Stimulated activated CD8-positive, alpha-beta memory T cell treated with anti-CD3 and anti-CD28 coated beads, Interleukin-7, amount 100 ng/mL, for 24 hours (primary cell): ENCODE results near the gene KANK3.
"Not testable (repeated sequence)": the region's sequence is repeated elsewhere in the genome, so short reads cannot be mapped to it uniquely, and the experiment has no call there.

Source experiments
- DNase-seq: peaks from one replicate; pipeline ENCODE4 v3.0.0-alpha.2; 2020; ENCODE audit warnings: low read depth

The KANK3 gene

GRCh38 chr19:8316351-8317125 is 26.5 kb downstream of the KANK3 start:
- no peak for DNase-seq

DNA sequence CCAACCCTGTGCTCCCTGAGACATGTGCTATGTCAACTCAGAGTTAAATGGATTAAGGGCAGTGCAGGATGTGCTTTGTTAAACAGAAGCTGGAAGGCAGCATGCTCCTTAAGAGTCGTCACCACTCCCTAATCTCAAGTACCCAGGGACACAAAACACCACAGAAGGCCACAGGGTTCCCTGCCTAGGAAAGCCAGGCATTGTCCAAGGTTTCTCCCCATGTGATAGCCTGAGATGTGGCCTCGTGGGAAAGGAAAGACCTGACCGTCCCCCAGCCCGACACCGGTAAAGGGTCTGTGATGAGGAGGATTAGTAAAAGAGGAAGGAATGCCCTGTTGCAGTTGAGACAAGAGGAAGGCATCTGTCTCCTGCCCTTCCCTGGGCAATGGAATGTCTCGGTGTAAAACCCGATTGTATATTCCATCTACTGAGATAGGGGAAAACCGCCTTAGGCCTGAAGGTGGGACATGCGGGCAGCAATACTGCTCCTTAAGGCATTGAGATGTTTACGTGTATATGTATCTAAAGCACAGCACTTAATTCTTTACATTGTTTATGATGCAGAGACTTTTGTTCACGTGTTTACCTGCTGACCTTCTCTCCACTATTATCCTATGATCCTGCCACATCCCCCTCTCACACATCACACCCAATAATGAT is 28.0 kb downstream of the KANK3 start:
- DNase-seq, result not testable (repeated sequence)

DNA sequence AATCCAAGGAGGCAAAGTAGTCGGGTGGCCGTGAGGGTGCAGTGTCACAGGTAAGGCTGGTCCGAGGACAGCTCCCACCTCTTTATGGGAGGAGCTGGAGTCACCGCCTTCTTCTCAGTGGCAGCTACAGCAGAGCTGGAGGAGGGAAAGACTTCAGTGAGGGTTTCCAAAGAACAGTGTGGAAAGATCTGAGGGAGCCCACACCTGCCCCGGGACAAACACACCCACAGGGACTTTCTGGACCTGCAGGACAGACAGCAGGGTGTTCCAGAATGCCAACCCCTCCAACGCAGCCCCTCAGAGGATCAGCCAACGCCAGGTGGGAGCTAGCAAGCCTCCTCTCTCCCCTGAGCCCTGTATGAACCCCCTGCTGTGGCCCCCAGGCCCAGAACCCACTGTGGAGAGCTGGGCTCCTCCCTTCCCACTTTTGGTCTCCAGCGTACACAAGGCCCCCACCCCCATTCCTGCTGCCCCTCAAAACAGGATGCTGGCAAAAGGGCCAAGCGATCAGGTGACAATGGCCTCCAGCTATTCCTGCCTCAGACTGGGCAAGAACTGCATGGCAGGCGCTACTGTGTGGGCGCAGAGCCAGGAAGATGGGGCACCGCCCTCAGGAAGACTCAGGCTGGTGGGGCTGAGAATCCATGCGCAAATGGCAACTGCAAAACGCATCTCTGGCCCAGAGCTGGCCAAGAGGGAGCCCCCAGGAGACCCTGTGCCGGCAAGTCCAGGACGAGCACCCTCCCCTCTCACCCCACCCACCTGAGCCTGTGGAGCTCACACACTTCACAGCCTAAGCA is 31.4 kb downstream of the KANK3 start:
- no peak for DNase-seq

DNA sequence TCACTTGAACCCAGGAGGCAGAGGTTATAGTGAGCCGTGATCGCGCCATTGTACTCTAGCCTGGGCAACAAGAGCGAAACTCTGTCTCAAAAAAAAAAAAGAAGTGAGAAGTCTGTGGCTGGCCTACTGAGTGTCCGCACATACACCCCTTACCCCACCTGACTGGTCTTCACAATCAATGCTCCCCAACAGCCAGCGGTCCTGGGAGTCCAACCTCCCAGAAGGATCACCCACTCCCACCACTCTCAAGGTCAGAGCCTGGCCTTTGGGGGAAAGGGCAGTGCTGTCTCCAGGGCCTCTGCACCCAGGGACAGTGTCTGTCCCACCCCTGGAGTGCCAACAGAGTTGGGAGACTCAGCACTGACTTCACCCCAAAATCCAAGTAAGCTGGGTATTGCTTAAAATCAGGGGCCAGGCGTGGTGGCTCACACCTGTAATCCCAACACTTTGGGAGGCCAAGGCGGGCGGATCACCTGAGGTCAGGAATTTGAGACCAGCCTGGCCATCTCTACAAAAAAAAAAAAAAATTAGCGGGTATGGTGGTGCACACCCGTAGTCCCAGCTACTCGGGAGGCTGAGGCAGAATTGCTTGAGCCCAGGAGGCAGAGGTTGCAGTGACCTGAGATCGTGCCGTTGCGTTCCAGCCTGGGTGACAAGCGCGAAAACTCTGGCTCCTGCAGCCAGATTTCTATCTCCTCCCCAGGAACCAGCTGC is 32.6 kb downstream of the KANK3 start:
- no peak for DNase-seq

DNA sequence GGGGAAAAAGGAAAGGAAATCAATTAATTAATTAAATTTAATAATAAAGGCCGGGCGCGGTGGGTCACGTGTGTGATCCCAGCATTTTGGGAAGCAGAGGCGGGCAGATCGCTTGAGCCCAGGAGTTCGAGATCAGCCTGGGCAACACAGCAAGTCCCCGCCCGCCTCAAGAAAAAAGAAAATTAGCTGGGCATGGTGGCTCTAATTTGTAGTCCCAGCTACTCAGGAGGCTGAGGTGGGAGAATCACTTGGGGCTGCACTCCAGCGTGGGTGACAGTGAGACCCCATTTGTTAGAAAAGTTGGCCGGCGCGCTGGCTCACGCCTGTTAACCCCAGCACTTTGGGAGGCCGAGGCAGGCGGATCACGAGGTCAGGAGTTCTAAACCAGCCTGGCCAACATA is 34.2 kb downstream of the KANK3 start:
- no peak for DNase-seq

DNA sequence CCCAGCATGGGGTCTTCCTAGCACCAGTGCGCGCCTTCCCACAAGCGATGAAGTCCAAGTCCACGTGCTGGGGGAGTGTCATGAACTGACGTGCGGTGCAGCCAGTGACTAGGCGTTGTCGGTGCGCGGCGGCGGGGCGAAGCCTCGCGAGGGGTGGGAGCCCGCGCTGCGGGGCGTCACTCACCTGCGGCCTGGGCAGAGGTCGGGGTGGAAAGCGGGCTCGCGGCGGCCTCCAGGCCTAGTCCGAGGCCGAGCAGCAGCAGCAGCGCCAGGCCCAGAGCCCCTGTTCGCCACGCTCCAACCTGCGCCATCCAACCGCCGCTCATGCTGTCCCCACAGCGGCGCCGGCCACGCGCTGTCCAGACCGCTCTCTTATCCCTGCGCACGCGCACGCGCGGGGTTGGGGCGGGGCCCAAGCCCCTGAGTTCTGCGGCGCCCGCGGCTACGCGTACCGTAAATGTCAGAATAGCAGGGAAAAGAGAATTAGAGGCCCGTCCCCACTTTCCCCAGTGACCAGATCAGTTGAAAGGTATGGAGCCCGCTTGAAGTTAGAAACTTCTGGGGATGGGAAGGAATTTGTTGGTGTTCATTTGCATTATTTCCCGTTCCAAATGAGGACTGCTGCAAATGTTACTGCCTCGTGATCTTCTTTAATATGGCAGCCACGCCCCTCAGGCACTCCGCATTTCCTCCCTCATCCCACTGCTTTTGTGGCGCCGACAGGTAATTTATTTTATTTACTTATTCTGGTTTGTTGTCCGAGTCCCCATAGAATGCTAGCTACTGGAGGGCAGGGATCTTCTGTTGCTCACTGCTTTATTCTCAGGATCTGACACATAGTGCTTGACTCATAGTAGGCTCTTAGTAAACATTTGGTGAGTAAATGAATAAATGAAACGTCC is 34.8 kb downstream of the KANK3 start, which contains the start of gene CD320:
Gene CD320, minus strand, starts transcription at position 394 of the 902 bp plus-strand sequence. Its CDS starts 68 bp downstream, at position 326.
- DNase-seq, result peak; percentile 72

DNA sequence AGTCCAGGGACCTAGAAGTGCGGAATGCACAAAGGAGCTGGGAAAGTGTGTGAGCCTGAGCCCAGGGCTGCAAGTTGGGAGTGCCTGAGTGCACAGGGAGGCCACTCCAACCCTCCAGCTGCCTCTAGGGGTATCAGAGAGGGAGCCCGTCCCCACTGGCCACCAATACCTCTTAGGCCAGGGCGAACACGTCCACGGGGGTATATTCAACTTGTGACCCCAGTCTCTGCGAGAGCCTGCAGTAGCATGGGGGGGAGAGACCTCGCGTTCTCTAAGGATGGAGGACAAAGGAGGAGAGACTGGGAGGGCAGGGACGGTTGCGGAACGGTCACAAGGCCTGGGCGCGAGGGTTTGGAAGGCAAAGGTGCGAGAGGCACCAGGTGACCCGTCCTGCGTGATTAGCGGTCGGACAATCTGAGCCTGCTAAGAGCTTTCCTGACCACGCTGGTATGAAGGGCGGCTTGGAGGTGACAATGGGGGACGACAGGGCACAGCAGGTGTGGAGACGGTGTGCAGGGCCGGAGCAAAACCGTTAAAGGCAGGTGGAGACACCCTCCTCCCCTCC is 35.6 kb downstream of the KANK3 start:
- no peak for DNase-seq

DNA sequence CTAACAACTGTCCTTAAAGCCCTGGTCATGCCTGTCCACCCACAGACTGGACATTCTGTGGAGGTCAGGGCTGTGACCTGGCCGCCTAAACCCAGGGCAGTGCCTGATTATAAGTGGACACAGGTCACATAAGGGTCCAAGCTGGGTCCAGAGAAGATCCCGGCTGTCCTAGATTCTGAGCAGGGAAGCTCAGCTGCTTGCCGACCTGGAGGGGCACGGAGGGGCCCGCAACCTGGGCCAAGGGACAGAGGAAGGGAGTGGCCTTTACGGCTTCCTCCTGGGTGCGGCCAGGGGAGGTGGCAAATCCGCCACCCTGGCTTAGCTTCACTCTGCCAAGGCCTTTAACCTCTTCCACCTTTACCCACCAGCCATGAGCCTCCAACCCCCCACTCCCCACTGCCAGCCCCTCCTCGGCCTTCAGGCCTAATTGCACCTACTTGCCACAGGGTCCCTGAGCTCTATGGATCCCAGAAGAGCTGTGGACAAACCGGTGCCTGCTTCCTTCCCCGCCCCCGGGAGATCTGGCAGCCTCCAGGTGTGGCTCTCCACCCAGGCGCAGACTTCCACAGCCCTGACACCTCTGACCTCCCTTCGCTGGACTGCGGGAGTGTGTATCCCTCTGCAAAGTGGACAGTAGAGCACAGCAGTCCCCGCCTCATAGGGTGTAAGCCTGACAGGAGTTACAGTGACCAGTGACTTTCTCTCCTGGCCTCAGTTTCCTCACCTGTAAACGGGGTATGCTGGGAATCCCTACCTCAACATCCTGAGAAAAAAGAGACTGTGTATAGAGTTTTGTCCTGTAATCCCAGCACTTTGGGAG is 36.6 kb downstream of the KANK3 start:
- DNase-seq, result no peak

DNA sequence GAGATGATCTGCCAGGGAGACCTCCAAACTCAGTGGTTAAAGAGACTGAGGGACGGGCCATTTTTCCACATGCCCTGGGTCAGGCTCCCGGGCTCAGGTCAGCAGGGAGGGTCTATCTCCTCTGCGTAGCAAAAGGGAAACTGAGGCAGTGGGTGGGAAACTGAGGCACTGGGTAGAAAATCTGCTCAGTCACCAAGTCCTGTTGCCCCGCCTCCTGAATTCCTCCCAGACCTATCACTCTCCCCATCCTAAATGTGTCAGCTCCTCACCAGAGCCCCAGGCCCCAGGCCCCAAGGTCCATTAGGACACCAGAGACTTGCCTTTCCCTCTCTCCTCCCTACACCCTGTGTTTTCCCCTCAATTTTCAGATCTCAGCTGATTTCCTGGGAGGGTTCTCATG is 37.3 kb downstream of the KANK3 start:
- no peak for DNase-seq

- DNase-seq, result no peak
These were observed 38.0 kb downstream of the KANK3 start for GRCh38 chr19:8304841-8305621.

- DNase-seq, result no peak
These were observed 40.3 kb downstream of the KANK3 start for GRCh38 chr19:8302734-8303133.

DNA sequence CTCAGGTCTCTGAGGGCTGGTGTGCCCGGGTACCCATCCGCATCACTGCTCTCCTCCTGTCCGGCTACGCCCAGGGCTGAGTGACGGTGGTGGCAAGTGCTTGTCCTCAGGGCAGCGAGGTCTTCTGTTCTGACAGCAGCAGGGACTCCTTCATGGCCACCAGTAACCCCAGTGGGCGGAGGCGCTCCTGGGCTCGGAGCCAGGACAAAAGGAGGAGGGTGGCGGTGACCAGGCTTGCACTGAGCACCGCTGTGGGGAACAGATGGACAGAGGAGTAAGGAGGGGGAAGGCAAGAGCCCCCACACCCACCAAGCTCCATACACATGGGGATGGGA is 40.7 kb downstream of the KANK3 start:
- no peak for DNase-seq

DNA sequence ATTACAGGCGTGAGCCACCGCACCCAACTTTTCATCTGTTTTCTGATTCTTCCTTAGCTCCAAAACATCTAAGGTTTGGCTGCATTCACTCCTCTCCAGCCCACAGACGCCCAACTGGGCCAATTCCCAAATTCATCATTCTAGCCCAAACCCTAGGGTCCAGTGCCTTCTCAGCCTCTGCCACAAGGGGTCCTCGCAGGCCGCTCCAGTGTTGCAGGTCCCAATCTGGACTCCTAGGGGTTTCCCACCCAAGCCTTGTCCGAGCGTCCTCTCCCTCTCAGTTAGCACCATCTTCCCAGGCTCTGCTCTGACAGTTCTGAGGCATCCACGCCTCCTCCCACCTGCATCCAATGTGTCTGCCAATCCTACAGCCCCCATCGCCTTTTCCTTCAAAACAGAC is 51.7 kb downstream of the KANK3 start:
- not testable (repeated sequence) for DNase-seq

DNA sequence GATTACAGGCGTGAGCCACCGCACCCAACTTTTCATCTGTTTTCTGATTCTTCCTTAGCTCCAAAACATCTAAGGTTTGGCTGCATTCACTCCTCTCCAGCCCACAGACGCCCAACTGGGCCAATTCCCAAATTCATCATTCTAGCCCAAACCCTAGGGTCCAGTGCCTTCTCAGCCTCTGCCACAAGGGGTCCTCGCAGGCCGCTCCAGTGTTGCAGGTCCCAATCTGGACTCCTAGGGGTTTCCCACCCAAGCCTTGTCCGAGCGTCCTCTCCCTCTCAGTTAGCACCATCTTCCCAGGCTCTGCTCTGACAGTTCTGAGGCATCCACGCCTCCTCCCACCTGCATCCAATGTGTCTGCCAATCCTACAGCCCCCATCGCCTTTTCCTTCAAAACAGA is 66.6 kb downstream of the KANK3 start:
- DNase-seq, result not testable (repeated sequence)
